Endometrial microvascular endothelial cells (primary cell): Measurements from ENCODE around the gene RPS26. TPM values are rescaled to one million over a fixed set of nuclear protein-coding genes. Genes with fewer than 3 reads are reported as not detected.
"Not testable (repeated sequence)": the region's sequence is repeated elsewhere in the genome, so short reads cannot be mapped to it uniquely, and the experiment has no call there.

ENCODE experiments used
- in situ Hi-C: cut with HindIII; loops from 2 replicates; pipeline ENCODE4 v1.10.0; 2017; ENCODE audit warnings: low sequenced_read_pairs, low pct_unique_long_range_greater_than_20kb; ENCODE audit errors: inconsistent ontology term
- total RNA-seq: library from RNA; depleted of rRNA; stranded (reverse); fragments of >200 nt; gene quantifications from one replicate; pipeline ENCODE4 v1.2.3, GENCODE V29; 2015; ENCODE audit errors: inconsistent ontology term

The RPS26 gene
- total RNA-seq, 1 donor from 2014 or later, result 1,767 TPM

GRCh38 chr12:56018356-56018755 is 23.4 kb upstream of the RPS26 start:
- in situ Hi-C loops, result no loop called here

- in situ Hi-C loops, result no loop called here
Observed at GRCh38 chr12:56020423-56021184, 21.1 kb upstream of the RPS26 start, which contains the start of gene IKZF4. Gene IKZF4 (plus strand): TSS chr12:56021043. CDS start chr12:56021494, 451 bp downstream.

GRCh38 chr12:56021889-56022497 is 19.7 kb upstream of the RPS26 start:
- in situ Hi-C loops, result no loop called here

- in situ Hi-C loops, result no loop called here
Observed at GRCh38 chr12:56028511-56029165, 13.1 kb upstream of the RPS26 start.

GRCh38 chr12:56029166-56029519 is 12.6 kb upstream of the RPS26 start:
- in situ Hi-C loops, result no loop called here

GRCh38 chr12:56029666-56030293 is 11.9 kb upstream of the RPS26 start:
- in situ Hi-C loops, result no loop called here

- in situ Hi-C loops, result no loop called here
Observed at GRCh38 chr12:56031987-56032386, 9.7 kb upstream of the RPS26 start.

- in situ Hi-C loops, result no loop called here
Observed at GRCh38 chr12:56034586-56035332, 7.0 kb upstream of the RPS26 start.

- in situ Hi-C loops, result no loop called here
Observed at GRCh38 chr12:56037161-56037560, 4.6 kb upstream of the RPS26 start.

GRCh38 chr12:56038022-56038655 is 3.6 kb upstream of the RPS26 start:
- in situ Hi-C loops, result no loop called here

GRCh38 chr12:56040151-56040550 is 1.6 kb upstream of the RPS26 start:
- in situ Hi-C loops, result no loop called here

- in situ Hi-C loops, result no loop called here
Observed at GRCh38 chr12:56040963-56041551, 661 bp upstream of the RPS26 start.

GRCh38 chr12:56042430-56042813 is 704 bp downstream of the RPS26 start:
- in situ Hi-C loops, result not testable (repeated sequence)

- in situ Hi-C loops, result no loop called here
Observed at GRCh38 chr12:56042843-56043242, 1.1 kb downstream of the RPS26 start.

- in situ Hi-C loops, result no loop called here
Observed at GRCh38 chr12:56046027-56046780, 4.5 kb downstream of the RPS26 start.

- in situ Hi-C loops, result no loop called here
Observed at GRCh38 chr12:56053407-56053893, 11.7 kb downstream of the RPS26 start.

- in situ Hi-C loops, result not testable (repeated sequence)
Observed at GRCh38 chr12:56059964-56060363, 18.2 kb downstream of the RPS26 start.
